OCI-LY7 (cell line): ENCODE data around the gene SHOC2. TPM values are rescaled to one million over a fixed set of nuclear protein-coding genes. Genes with fewer than 3 reads are reported as not detected.

ENCODE experiments used
- BruUV-seq: library from RNA; stranded (reverse); fragments of 400-500 nt; replicated peaks from 2 replicates; lab custom pipeline; 2021; lab: Mats Ljungman, UMichigan
- CTCF ChIA-PET: fragments of 300-600 bp; sonication (Branson Sonifier 250); formaldehyde crosslinking; loops from one replicate; lab custom pipeline; 2022; ENCODE audit warnings: antibody characterized with exemption; ENCODE audit not compliant: unreplicated experiment; lab: Charles Lee
- POLR2A ChIA-PET: fragments of 300-600 bp; sonication (Branson Sonifier 250); formaldehyde crosslinking; loops from one replicate; lab custom pipeline; 2022; ENCODE audit warnings: antibody characterized with exemption; lab: Charles Lee
- DNase-seq: peaks from one replicate; pipeline ENCODE4 v3.0.0-alpha.2; 2015; ENCODE audit warnings: low spot score
- H2AFZ ChIP-seq: fragments of 200-600 bp; sonication (generic), shearing (Covaris generic); 2 replicates; pipeline ENCODE4 v1.6.1; 2014; ENCODE audit warnings: mild to moderate bottlenecking, antibody characterized with exemption, low read length, moderate library complexity
- H3K27ac ChIP-seq: fragments of 200-600 bp; sonication (generic); 2 replicates; pipeline ENCODE4 v1.5.1; 2014; ENCODE audit warnings: mixed run types, low read depth, mild to moderate bottlenecking, moderate library complexity, low read length, inconsistent platforms; ENCODE audit not compliant: poor library complexity, severe bottlenecking
- H3K36me3 ChIP-seq: fragments of 200-600 bp; sonication (generic); 2 replicates; pipeline ENCODE4 v1.6.1; 2014; ENCODE audit warnings: mild to moderate bottlenecking, antibody characterized with exemption, low read length, moderate library complexity, mixed read lengths; ENCODE audit not compliant: insufficient read depth
- H3K4me1 ChIP-seq: fragments of 200-600 bp; sonication (generic); 2 replicates; pipeline ENCODE4 v1.5.1; 2014; ENCODE audit warnings: mild to moderate bottlenecking, low read length; ENCODE audit not compliant: insufficient read depth, poor library complexity, severe bottlenecking
- H3K4me2 ChIP-seq: fragments of 200-600 bp; sonication (generic); 2 replicates; pipeline ENCODE4 v1.6.1; 2014; ENCODE audit warnings: mild to moderate bottlenecking, low read length
- H3K4me3 ChIP-seq: fragments of 200-600 bp; sonication (generic); 2 replicates; pipeline ENCODE4 v1.5.1; 2014; ENCODE audit warnings: mild to moderate bottlenecking, low read depth, low read length; ENCODE audit not compliant: poor library complexity, severe bottlenecking
- H3K79me2 ChIP-seq: fragments of 200-600 bp; sonication (generic); 2 replicates; pipeline ENCODE4 v1.6.1; 2016; ENCODE audit warnings: low read depth, mild to moderate bottlenecking, low read length, moderate library complexity, mixed read lengths; ENCODE audit not compliant: insufficient read depth
- H3K9me2 ChIP-seq: fragments of 200-600 bp; sonication (generic); 2 replicates; pipeline ENCODE4 v1.6.1; 2016; ENCODE audit warnings: mild to moderate bottlenecking, low read length, mixed read lengths; ENCODE audit not compliant: insufficient read depth
- H3K9me3 ChIP-seq: fragments of 200-600 bp; sonication (generic); 2 replicates; pipeline ENCODE4 v1.6.1; 2014; ENCODE audit warnings: mild to moderate bottlenecking, mixed run types, low read length, mixed read lengths
- H4K20me1 ChIP-seq: fragments of 200-600 bp; sonication (generic); 2 replicates; pipeline ENCODE4 v1.6.1; 2014; ENCODE audit warnings: mild to moderate bottlenecking, antibody characterized with exemption, low read length, moderate library complexity, mixed read lengths; ENCODE audit not compliant: insufficient read depth
- CTCF ChIP-seq: fragments of 200-600 bp; sonication (generic); conservative IDR thresholded peaks from 2 replicates; pipeline ENCODE4 v1.5.1; 2014; ENCODE audit warnings: mild to moderate bottlenecking, antibody characterized with exemption, low read length, moderate library complexity, mixed read lengths
- EZH2phosphoT487 ChIP-seq: fragments of 200-600 bp; sonication (generic); IDR thresholded peaks from 2 replicates; pipeline ENCODE4 v1.6.1; 2018; ENCODE audit warnings: low read depth, borderline replicate concordance, mild to moderate bottlenecking, mixed run types, antibody characterized with exemption, low read length, moderate library complexity, mixed read lengths
- intact Hi-C: fragments of 100-400 bp; cut with micrococcal nuclease; formaldehyde crosslinking; loops from one replicate; pipeline ENCODE4 v1.10.0; 2022; ENCODE audit not compliant: unreplicated experiment
- total RNA-seq, 2 experiments: library from RNA; depleted of rRNA in 1 of 2; stranded (reverse); fragments of >200 nt in 1 of 2; shearing (Covaris generic) in 1 of 2; gene quantifications; 2 replicates each; pipeline ENCODE4 v1.2.3, GENCODE V29; 2014 to 2022

The SHOC2 gene
- total RNA-seq, 2 experiments from 2014 or later: 54.1 to 92.2 TPM

GRCh38 chr10:110964681-110965080 lies 45.3 kb downstream of the SHOC2 start:
- Histone ChIP-seq H3K4me3 (no peak overlapping the region), H3K4me2 (no peak overlapping the region), H2AFZ (no peak overlapping the region), H3K27ac (no peak overlapping the region), H3K4me1 (peaks cover 4% of the 10 kb centered on the region), H3K9me3 (no peaks in the 10 kb centered on the region), H4K20me1 (peaks cover 62% of the 10 kb centered on the region), H3K36me3 (peaks cover 65% of the 10 kb centered on the region), H3K79me2 (peaks cover 100% of the 10 kb centered on the region), H3K9me2 (no peaks in the 10 kb centered on the region)
- ChIA-PET CTCF (no interaction called here), POLR2A (no interaction called here)
- DNase-seq: no peak
- no TSS peak for BruUV-seq
- no peak for TF ChIP-seq CTCF
- TF ChIP-seq EZH2phosphoT487: no peak
- intact Hi-C loops: no loop called here

DNA sequence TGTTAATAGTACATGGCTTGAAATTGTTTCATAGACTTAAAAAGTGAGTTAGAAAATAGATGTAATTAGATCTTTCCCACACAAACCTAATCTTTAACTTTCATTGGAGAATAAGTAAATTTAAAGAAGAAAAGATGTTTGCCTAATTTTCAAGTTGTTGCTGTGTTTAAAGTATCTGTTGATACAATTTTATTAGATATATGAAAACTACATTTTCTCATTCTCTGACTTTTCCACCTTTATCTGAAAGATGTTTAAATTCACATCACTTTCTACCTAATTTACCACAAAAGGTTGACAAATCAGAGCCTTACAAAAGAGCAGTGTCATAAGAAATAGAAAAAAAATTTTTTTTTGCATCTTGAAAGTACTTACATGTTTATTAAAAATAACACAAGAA lies 45.8 kb downstream of the SHOC2 start:
- H3K27ac ChIP-seq: no peak overlapping the region
- peaks cover 70% of the 10 kb centered on the region for H3K36me3 ChIP-seq
- peaks cover 100% of the 10 kb centered on the region for H3K79me2 ChIP-seq
- intact Hi-C loops: no loop called here
- no peaks in the 10 kb centered on the region for H3K9me2 ChIP-seq
- peaks cover 60% of the 10 kb centered on the region for H4K20me1 ChIP-seq
- TF ChIP-seq EZH2phosphoT487 (no peak), CTCF (no peak)
- POLR2A ChIA-PET: interaction anchor here (0.7 to 1.7 kb wide), 3 partner anchors 8 to 33 kb away, joined by 4 to 5 read pairs (median 5); no protein-coding TSS in a partner anchor
- no peak overlapping the region for H3K4me2 ChIP-seq
- peaks cover 4% of the 10 kb centered on the region for H3K4me1 ChIP-seq
- no TSS peak for BruUV-seq
- no peaks in the 10 kb centered on the region for H3K9me3 ChIP-seq
- no peak overlapping the region for H2AFZ ChIP-seq
- DNase-seq: no peak
- CTCF ChIA-PET: no interaction called here
- no peak overlapping the region for H3K4me3 ChIP-seq

DNA sequence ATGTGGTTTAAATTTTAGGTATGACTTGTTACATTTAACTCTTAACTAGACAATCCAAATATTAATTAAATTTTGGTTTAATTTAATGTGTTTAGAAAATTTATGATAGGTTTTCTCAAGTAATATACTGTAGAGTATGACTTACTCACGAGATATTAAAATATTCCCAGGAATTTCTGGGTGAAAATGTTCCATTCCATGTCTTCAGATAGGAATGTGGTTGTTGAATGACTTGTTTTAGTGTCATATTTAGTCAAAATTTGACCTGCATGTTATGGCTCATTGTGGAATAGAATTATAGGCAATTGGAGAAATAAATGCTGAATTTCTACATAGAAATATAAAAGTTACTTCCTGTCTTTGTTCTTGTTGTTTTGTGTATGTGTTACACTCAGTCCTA lies 46.7 kb downstream of the SHOC2 start:
- peaks cover 100% of the 10 kb centered on the region for H3K79me2 ChIP-seq
- no peak overlapping the region for H3K27ac ChIP-seq
- no TSS peak for BruUV-seq
- intact Hi-C loops: no loop called here
- H2AFZ ChIP-seq: no peak overlapping the region
- ChIA-PET CTCF (no interaction called here), POLR2A (interaction anchor here (0.6 to 1.7 kb wide), 5 partner anchors 9 to 1586 kb away, joined by 3 to 5 read pairs (median 3); no protein-coding TSS in a partner anchor)
- no peaks in the 10 kb centered on the region for H3K9me2 ChIP-seq
- no peak overlapping the region for H3K4me3 ChIP-seq
- TF ChIP-seq EZH2phosphoT487 (no peak), CTCF (no peak)
- H3K36me3 ChIP-seq: peaks cover 77% of the 10 kb centered on the region
- no peak overlapping the region for H3K4me2 ChIP-seq
- peaks cover 59% of the 10 kb centered on the region for H4K20me1 ChIP-seq
- peaks cover 4% of the 10 kb centered on the region for H3K4me1 ChIP-seq
- DNase-seq: no peak
- no peaks in the 10 kb centered on the region for H3K9me3 ChIP-seq
